ENCODE results near the gene DOLPP1. TPM values are rescaled to one million over a fixed set of nuclear protein-coding genes. Genes with fewer than 3 reads are reported as not detected.

DOLPP1 gene
- total RNA-seq, 1 donor from 2014 or later = 9.4 TPM

DNA sequence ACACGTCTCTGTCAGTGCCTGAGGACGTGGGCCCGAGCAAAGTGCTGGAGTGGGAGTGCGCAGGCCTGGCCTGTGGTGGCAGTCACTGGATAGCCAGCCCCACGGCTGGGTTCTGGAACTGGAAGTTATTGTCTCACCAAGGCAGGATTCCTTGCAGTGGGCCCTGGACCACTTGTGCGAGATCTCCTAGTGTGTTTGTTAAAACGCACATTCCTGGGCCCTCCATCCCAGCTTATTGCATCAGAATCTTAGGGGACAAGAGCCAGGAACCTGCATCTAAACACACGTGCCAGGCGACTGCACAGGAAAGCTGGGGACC is 57.2 kb downstream of the DOLPP1 start:
- peaks cover 53% of the 10 kb centered on the region for H3K36me3 ChIP-seq
- H3K4me3 ChIP-seq = peak overlapping the region; percentile 71
- no peak for DNase-seq
- intact Hi-C loops (cut with micrococcal nuclease) = loop anchor here (5.0 to 10.0 kb wide), 2 partner anchors 474 to 647 kb away; no protein-coding TSS in a partner anchor
- TF ChIP-seq, protein P1, sequence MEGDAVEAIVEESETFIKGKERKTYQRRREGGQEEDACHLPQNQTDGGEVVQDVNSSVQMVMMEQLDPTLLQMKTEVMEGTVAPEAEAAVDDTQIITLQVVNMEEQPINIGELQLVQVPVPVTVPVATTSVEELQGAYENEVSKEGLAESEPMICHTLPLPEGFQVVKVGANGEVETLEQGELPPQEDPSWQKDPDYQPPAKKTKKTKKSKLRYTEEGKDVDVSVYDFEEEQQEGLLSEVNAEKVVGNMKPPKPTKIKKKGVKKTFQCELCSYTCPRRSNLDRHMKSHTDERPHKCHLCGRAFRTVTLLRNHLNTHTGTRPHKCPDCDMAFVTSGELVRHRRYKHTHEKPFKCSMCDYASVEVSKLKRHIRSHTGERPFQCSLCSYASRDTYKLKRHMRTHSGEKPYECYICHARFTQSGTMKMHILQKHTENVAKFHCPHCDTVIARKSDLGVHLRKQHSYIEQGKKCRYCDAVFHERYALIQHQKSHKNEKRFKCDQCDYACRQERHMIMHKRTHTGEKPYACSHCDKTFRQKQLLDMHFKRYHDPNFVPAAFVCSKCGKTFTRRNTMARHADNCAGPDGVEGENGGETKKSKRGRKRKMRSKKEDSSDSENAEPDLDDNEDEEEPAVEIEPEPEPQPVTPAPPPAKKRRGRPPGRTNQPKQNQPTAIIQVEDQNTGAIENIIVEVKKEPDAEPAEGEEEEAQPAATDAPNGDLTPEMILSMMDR (IDR thresholded peaks at IDR 0.05; ENCODE audit: borderline replicate concordance) = no peak
- H3K9me3 ChIP-seq (replicated peaks) = no peaks in the 10 kb centered on the region
- H3K27me3 ChIP-seq (ENCODE audit: low read depth) = no peaks in the 10 kb centered on the region
- H3K4me1 ChIP-seq = peaks cover 59% of the 10 kb centered on the region
- peak overlapping the region; percentile 100 for H3K27ac ChIP-seq (replicated peaks)

DNA sequence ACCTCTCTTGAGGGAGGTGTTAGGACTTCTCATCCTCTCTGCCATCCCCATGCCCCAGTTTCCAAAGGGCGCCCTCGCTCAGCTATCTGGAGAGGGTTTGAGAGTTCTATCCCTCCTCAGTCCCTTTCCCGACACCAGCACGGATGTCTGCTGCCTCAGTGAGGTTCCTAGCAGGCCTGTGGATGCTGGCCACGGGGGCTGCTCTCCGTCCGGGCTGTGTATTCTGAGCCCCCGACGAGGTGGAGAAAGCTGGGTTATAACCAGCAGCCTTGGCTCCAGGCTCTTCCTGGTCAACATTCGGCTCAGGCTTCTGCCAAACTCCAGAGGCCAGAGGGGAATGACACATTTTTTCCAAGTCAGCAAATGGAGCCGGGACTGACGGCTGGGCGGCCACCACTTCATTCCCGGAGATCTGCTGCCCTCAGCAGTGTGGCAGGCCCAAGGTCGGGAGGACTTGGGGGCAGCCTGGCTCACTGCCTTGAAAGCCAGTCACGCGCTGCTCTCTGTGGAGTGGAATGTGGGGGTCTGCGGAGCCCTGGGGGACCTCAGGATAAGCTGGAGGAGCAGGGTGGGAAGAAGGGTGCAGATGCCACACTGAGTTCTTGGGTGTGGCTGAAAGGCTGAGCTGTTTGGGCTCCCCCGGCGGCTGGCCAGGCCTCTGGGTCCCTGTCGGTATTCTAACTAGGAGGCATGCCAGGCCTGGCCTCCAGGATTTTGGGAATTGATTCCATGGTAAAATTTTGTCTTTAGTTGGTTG is 57.7 kb downstream of the DOLPP1 start:
- TF ChIP-seq, protein P1 (IDR thresholded peaks at IDR 0.05; ENCODE audit: borderline replicate concordance) = no peak
- Histone ChIP-seq H3K36me3 (peaks cover 49% of the 10 kb centered on the region), H3K4me1 (peaks cover 64% of the 10 kb centered on the region), H3K27me3 (ENCODE audit: low read depth) (no peaks in the 10 kb centered on the region), H3K9me3 (replicated peaks) (no peaks in the 10 kb centered on the region), H3K27ac (replicated peaks) (peak overlapping the region; percentile 100), H3K4me3 (peak overlapping the region; percentile 71)
- intact Hi-C loops (cut with micrococcal nuclease) = loop anchor here (5.0 to 10.0 kb wide), 2 partner anchors 474 to 646 kb away; no protein-coding TSS in a partner anchor
- peak; percentile 61 for DNase-seq

DNA sequence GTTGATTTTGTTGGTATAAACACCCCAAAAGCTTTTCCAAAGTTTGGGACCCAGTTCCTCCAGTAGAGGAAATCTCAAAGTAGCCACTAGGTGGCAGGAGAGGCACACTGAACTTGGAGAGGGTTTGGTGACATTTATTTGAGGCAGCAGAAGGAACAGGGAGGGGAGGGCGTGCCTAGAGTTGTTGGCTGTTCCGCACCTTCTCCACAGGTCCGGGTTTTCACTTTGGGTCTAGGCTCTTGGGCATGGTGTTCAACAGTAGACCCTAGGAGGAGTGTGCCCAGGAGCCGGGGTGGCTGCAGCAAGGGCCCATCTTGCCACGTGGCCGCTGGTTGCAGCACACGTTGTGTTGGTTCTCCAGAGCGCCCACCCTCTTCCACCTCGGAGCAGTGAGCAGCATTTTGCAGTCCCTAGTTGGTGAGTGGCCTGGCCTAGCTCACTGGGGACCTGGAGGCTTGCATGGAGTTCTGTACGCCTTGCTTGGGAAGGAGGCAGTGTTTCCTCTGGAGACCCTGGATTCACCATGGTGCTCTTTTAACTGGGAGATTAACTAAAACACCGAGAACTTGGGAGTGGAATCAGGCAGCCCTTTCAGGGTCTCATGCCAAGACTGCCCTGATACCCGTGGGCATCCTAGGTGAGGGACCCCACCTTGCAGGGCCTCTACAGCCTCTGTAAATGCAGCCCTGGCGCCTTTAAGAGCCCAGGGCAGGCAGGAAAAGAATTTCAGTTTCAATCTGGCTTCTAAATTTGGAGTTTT is 58.5 kb downstream of the DOLPP1 start:
- Histone ChIP-seq H3K9me3 (replicated peaks) (no peaks in the 10 kb centered on the region), H3K27ac (replicated peaks) (peak overlapping the region; percentile 100), H3K4me3 (peak overlapping the region; percentile 71), H3K27me3 (ENCODE audit: low read depth) (no peaks in the 10 kb centered on the region), H3K4me1 (peaks cover 72% of the 10 kb centered on the region), H3K36me3 (peaks cover 47% of the 10 kb centered on the region)
- peak; percentile 69 for DNase-seq
- intact Hi-C loops (cut with micrococcal nuclease) = loop anchor here (5.0 to 10.0 kb wide), 2 partner anchors 473 to 645 kb away; no protein-coding TSS in a partner anchor
- TF ChIP-seq, protein P1 (IDR thresholded peaks at IDR 0.05; ENCODE audit: borderline replicate concordance) = peak; percentile 97

DNA sequence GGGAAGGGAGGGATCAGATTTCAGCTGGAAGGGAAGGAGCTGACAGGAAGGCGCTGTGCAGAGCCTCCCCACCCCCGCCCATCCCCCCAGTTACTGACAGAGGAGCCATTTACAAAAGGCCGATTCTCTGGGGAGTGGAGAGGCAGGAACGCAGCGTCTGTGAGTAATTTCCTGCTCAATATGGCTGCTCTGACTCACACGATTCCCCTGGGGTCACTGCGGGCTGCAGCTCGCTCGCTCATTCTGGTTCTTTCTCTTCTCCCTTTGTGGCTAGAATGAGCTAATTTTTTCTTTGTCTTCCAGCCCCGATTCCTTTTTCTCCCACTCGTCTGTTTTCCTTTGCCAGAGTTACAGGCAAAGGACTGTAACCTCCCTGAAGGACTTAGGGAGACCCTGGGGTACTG is 59.1 kb downstream of the DOLPP1 start:
- H3K27ac ChIP-seq (replicated peaks) = peak overlapping the region; percentile 100
- H3K36me3 ChIP-seq = peaks cover 41% of the 10 kb centered on the region

More for the DNA sequence above, 59.1 kb downstream of the DOLPP1 start:
- intact Hi-C loops (cut with micrococcal nuclease) = loop anchor here (5.0 to 10.0 kb wide), 2 partner anchors 472 to 645 kb away; no protein-coding TSS in a partner anchor
- TF ChIP-seq, protein P1 (IDR thresholded peaks at IDR 0.05; ENCODE audit: borderline replicate concordance) = no peak
- H3K9me3 ChIP-seq (replicated peaks) = no peaks in the 10 kb centered on the region
- DNase-seq = peak; percentile 95
- peaks cover 78% of the 10 kb centered on the region for H3K4me1 ChIP-seq
- peak overlapping the region; percentile 71 for H3K4me3 ChIP-seq
- no peaks in the 10 kb centered on the region for H3K27me3 ChIP-seq (ENCODE audit: low read depth)

Other genes starting within 250 kb of the DOLPP1 start
- gene KYAT1, start 199.2 kb upstream of the DOLPP1 start, total RNA-seq = 12.1 TPM
- gene LRRC8A, start 199.0 kb upstream of the DOLPP1 start, total RNA-seq = 19.8 TPM
- gene PHYHD1, start 160.1 kb upstream of the DOLPP1 start, total RNA-seq = 20.3 TPM
- 8.4 TPM for gene DOLK, start 133.5 kb upstream of the DOLPP1 start, total RNA-seq
- gene NUP188, start 133.4 kb upstream of the DOLPP1 start, total RNA-seq = 15.9 TPM
- gene SH3GLB2, start 52.8 kb upstream of the DOLPP1 start, total RNA-seq = 33.9 TPM
- 35.6 TPM for gene MIGA2, start 44.5 kb upstream of the DOLPP1 start, total RNA-seq
- gene CRAT, start 29.7 kb downstream of the DOLPP1 start, total RNA-seq = 85.3 TPM
- gene PTPA, start 30.3 kb downstream of the DOLPP1 start, total RNA-seq = 162 TPM
- 3.8 TPM for gene IER5L, start 97.2 kb downstream of the DOLPP1 start, total RNA-seq